ENCODE data around the gene ITGA7.

The ITGA7 gene

GRCh38 chr12:55697686-55698085 is 10.0 kb downstream of the ITGA7 start:
- H2BK5ac ChIP-seq (ENCODE audit: low read length): no peak overlapping the region
- H3K9ac ChIP-seq (ENCODE audit: low read length): no peak overlapping the region
- H3K27ac ChIP-seq (ENCODE audit: low read depth, low read length): no peak overlapping the region
- no peaks in the 10 kb centered on the region for H3K79me2 ChIP-seq (ENCODE audit: control insufficient read depth, insufficient read depth, low read length)
- H3K36me3 ChIP-seq (ENCODE audit: control insufficient read depth, insufficient read depth, low read length): no peaks in the 10 kb centered on the region
- H2AK5ac ChIP-seq (ENCODE audit: low read length): no peak overlapping the region
- peaks cover 2% of the 10 kb centered on the region for H3K79me1 ChIP-seq (ENCODE audit: low read length)
- H3K4me2 ChIP-seq (ENCODE audit: low read length): no peak overlapping the region
- H3K4me1 ChIP-seq (ENCODE audit: control insufficient read depth, low read depth, low read length): no peaks in the 10 kb centered on the region
- WGBS (ENCODE audit: extremely low coverage, insufficient coverage, low lambda C conversion rate): no CpG with 5 or more reads among the region's 7 CpGs
- H3K27me3 ChIP-seq (ENCODE audit: insufficient read depth, low read length, poor library complexity): no peaks in the 10 kb centered on the region
- no peak overlapping the region for H4K5ac ChIP-seq (ENCODE audit: low read length)
- no peak overlapping the region for H2BK15ac ChIP-seq (replicated peaks; ENCODE audit: low read depth)
- no peak for DNase-seq
- H4K8ac ChIP-seq (ENCODE audit: low read depth, low read length): no peak overlapping the region
- no peak overlapping the region for H3K4me3 ChIP-seq (ENCODE audit: low read length)
- H2BK120ac ChIP-seq (ENCODE audit: low read depth, low read length): no peak overlapping the region
- H3K23ac ChIP-seq (ENCODE audit: low read length): no peak overlapping the region
- H3K4ac ChIP-seq (ENCODE audit: low read depth, low read length): no peak overlapping the region
- H3K56ac ChIP-seq (ENCODE audit: low read length): no peak overlapping the region
- no peak overlapping the region for H3K18ac ChIP-seq (ENCODE audit: low read length)

GRCh38 chr12:55696796-55697462 is 10.8 kb downstream of the ITGA7 start:
- Histone ChIP-seq H2AK5ac (ENCODE audit: low read length) (no peak overlapping the region), H2BK5ac (ENCODE audit: low read length) (no peak overlapping the region), H3K27me3 (ENCODE audit: insufficient read depth, low read length, poor library complexity) (no peaks in the 10 kb centered on the region), H3K9ac (ENCODE audit: low read length) (no peak overlapping the region), H3K56ac (ENCODE audit: low read length) (no peak overlapping the region), H3K4ac (ENCODE audit: low read depth, low read length) (no peak overlapping the region), H2BK15ac (replicated peaks; ENCODE audit: low read depth) (no peak overlapping the region), H3K79me1 (ENCODE audit: low read length) (peaks cover 2% of the 10 kb centered on the region), H3K4me1 (ENCODE audit: control insufficient read depth, low read depth, low read length) (no peaks in the 10 kb centered on the region), H4K8ac (ENCODE audit: low read depth, low read length) (no peak overlapping the region), H3K23ac (ENCODE audit: low read length) (no peak overlapping the region), H4K5ac (ENCODE audit: low read length) (no peak overlapping the region), H3K79me2 (ENCODE audit: control insufficient read depth, insufficient read depth, low read length) (no peaks in the 10 kb centered on the region), H3K36me3 (ENCODE audit: control insufficient read depth, insufficient read depth, low read length) (no peaks in the 10 kb centered on the region), H3K27ac (ENCODE audit: low read depth, low read length) (no peak overlapping the region), H3K18ac (ENCODE audit: low read length) (no peak overlapping the region), H3K4me2 (ENCODE audit: low read length) (no peak overlapping the region), H3K4me3 (ENCODE audit: low read length) (no peak overlapping the region), H2BK120ac (ENCODE audit: low read depth, low read length) (no peak overlapping the region)
- no peak for DNase-seq
- WGBS (ENCODE audit: extremely low coverage, insufficient coverage, low lambda C conversion rate): no CpG with 5 or more reads among the region's 19 CpGs

- Histone ChIP-seq H3K27me3 (ENCODE audit: insufficient read depth, low read length, poor library complexity) (no peaks in the 10 kb centered on the region), H2AK5ac (ENCODE audit: low read length) (no peak overlapping the region), H3K4ac (ENCODE audit: low read depth, low read length) (no peak overlapping the region), H3K23ac (ENCODE audit: low read length) (no peak overlapping the region), H3K79me1 (ENCODE audit: low read length) (peaks cover under 1% of the 10 kb centered on the region), H3K4me3 (ENCODE audit: low read length) (no peak overlapping the region), H3K4me2 (ENCODE audit: low read length) (no peak overlapping the region), H3K36me3 (ENCODE audit: control insufficient read depth, insufficient read depth, low read length) (no peaks in the 10 kb centered on the region), H3K27ac (ENCODE audit: low read depth, low read length) (no peak overlapping the region), H4K5ac (ENCODE audit: low read length) (no peak overlapping the region), H2BK120ac (ENCODE audit: low read depth, low read length) (no peak overlapping the region), H2BK5ac (ENCODE audit: low read length) (no peak overlapping the region), H3K18ac (ENCODE audit: low read length) (no peak overlapping the region), H2BK15ac (replicated peaks; ENCODE audit: low read depth) (no peak overlapping the region), H4K8ac (ENCODE audit: low read depth, low read length) (no peak overlapping the region), H3K79me2 (ENCODE audit: control insufficient read depth, insufficient read depth, low read length) (no peaks in the 10 kb centered on the region), H3K9ac (ENCODE audit: low read length) (no peak overlapping the region), H3K4me1 (ENCODE audit: control insufficient read depth, low read depth, low read length) (no peaks in the 10 kb centered on the region), H3K56ac (ENCODE audit: low read length) (no peak overlapping the region)
- WGBS (ENCODE audit: extremely low coverage, insufficient coverage, low lambda C conversion rate): no CpG with 5 or more reads among the region's 6 CpGs
- no peak for DNase-seq
These were observed 11.6 kb downstream of the ITGA7 start for GRCh38 chr12:55696141-55696540.

- no peaks in the 10 kb centered on the region for H3K27me3 ChIP-seq (ENCODE audit: insufficient read depth, low read length, poor library complexity)
- H3K23ac ChIP-seq (ENCODE audit: low read length): no peak overlapping the region
- no peak overlapping the region for H2AK5ac ChIP-seq (ENCODE audit: low read length)
- H4K8ac ChIP-seq (ENCODE audit: low read depth, low read length): no peak overlapping the region
- no peak overlapping the region for H2BK5ac ChIP-seq (ENCODE audit: low read length)
- H2BK120ac ChIP-seq (ENCODE audit: low read depth, low read length): no peak overlapping the region
- H3K36me3 ChIP-seq (ENCODE audit: control insufficient read depth, insufficient read depth, low read length): no peaks in the 10 kb centered on the region
- H3K27ac ChIP-seq (ENCODE audit: low read depth, low read length): no peak overlapping the region
- no peaks in the 10 kb centered on the region for H3K79me1 ChIP-seq (ENCODE audit: low read length)
- no peak overlapping the region for H3K18ac ChIP-seq (ENCODE audit: low read length)
- H4K5ac ChIP-seq (ENCODE audit: low read length): no peak overlapping the region
- H3K9ac ChIP-seq (ENCODE audit: low read length): no peak overlapping the region
- no peak overlapping the region for H3K4me2 ChIP-seq (ENCODE audit: low read length)
- H3K79me2 ChIP-seq (ENCODE audit: control insufficient read depth, insufficient read depth, low read length): no peaks in the 10 kb centered on the region
- H3K4me3 ChIP-seq (ENCODE audit: low read length): no peak overlapping the region
- no peaks in the 10 kb centered on the region for H3K4me1 ChIP-seq (ENCODE audit: control insufficient read depth, low read depth, low read length)
- DNase-seq: no peak
- WGBS (ENCODE audit: extremely low coverage, insufficient coverage, low lambda C conversion rate): no CpG with 5 or more reads among the region's 7 CpGs
- H3K56ac ChIP-seq (ENCODE audit: low read length): no peak overlapping the region
- no peak overlapping the region for H3K4ac ChIP-seq (ENCODE audit: low read depth, low read length)
- no peak overlapping the region for H2BK15ac ChIP-seq (replicated peaks; ENCODE audit: low read depth)
These were observed 12.4 kb downstream of the ITGA7 start for GRCh38 chr12:55695349-55695748.

- no peaks in the 10 kb centered on the region for H3K79me1 ChIP-seq (ENCODE audit: low read length)
- no peak overlapping the region for H2BK5ac ChIP-seq (ENCODE audit: low read length)
- no peaks in the 10 kb centered on the region for H3K4me1 ChIP-seq (ENCODE audit: control insufficient read depth, low read depth, low read length)
- no peak overlapping the region for H3K4me3 ChIP-seq (ENCODE audit: low read length)
- H3K79me2 ChIP-seq (ENCODE audit: control insufficient read depth, insufficient read depth, low read length): no peaks in the 10 kb centered on the region
- no peak overlapping the region for H3K4me2 ChIP-seq (ENCODE audit: low read length)
- H2BK120ac ChIP-seq (ENCODE audit: low read depth, low read length): no peak overlapping the region
- H3K18ac ChIP-seq (ENCODE audit: low read length): no peak overlapping the region
- no peak overlapping the region for H2AK5ac ChIP-seq (ENCODE audit: low read length)
- no peak overlapping the region for H3K56ac ChIP-seq (ENCODE audit: low read length)
- no peak for DNase-seq
- H3K27me3 ChIP-seq (ENCODE audit: insufficient read depth, low read length, poor library complexity): no peaks in the 10 kb centered on the region
- H2BK15ac ChIP-seq (replicated peaks; ENCODE audit: low read depth): no peak overlapping the region
- no peak overlapping the region for H3K23ac ChIP-seq (ENCODE audit: low read length)
- H3K9ac ChIP-seq (ENCODE audit: low read length): no peak overlapping the region
- no peak overlapping the region for H4K5ac ChIP-seq (ENCODE audit: low read length)
- no peak overlapping the region for H3K4ac ChIP-seq (ENCODE audit: low read depth, low read length)
- H3K27ac ChIP-seq (ENCODE audit: low read depth, low read length): no peak overlapping the region
- H3K36me3 ChIP-seq (ENCODE audit: control insufficient read depth, insufficient read depth, low read length): no peaks in the 10 kb centered on the region
- no CpG with 5 or more reads among the region's 4 CpGs for WGBS (ENCODE audit: extremely low coverage, insufficient coverage, low lambda C conversion rate)
- no peak overlapping the region for H4K8ac ChIP-seq (ENCODE audit: low read depth, low read length)
These were observed 13.1 kb downstream of the ITGA7 start for GRCh38 chr12:55694651-55695050.

- Histone ChIP-seq H4K5ac (ENCODE audit: low read length) (no peak overlapping the region), H4K8ac (ENCODE audit: low read depth, low read length) (no peak overlapping the region), H3K56ac (ENCODE audit: low read length) (no peak overlapping the region), H3K18ac (ENCODE audit: low read length) (no peak overlapping the region), H3K79me2 (ENCODE audit: control insufficient read depth, insufficient read depth, low read length) (no peaks in the 10 kb centered on the region), H3K4ac (ENCODE audit: low read depth, low read length) (no peak overlapping the region), H3K9ac (ENCODE audit: low read length) (no peak overlapping the region), H2AK5ac (ENCODE audit: low read length) (no peak overlapping the region), H3K27ac (ENCODE audit: low read depth, low read length) (no peak overlapping the region), H2BK120ac (ENCODE audit: low read depth, low read length) (no peak overlapping the region), H3K27me3 (ENCODE audit: insufficient read depth, low read length, poor library complexity) (no peaks in the 10 kb centered on the region), H3K4me3 (ENCODE audit: low read length) (no peak overlapping the region), H2BK15ac (replicated peaks; ENCODE audit: low read depth) (no peak overlapping the region), H3K36me3 (ENCODE audit: control insufficient read depth, insufficient read depth, low read length) (no peaks in the 10 kb centered on the region), H2BK5ac (ENCODE audit: low read length) (no peak overlapping the region), H3K23ac (ENCODE audit: low read length) (no peak overlapping the region), H3K4me2 (ENCODE audit: low read length) (no peak overlapping the region), H3K79me1 (ENCODE audit: low read length) (no peaks in the 10 kb centered on the region), H3K4me1 (ENCODE audit: control insufficient read depth, low read depth, low read length) (no peaks in the 10 kb centered on the region)
- no CpG with 5 or more reads among the region's 7 CpGs for WGBS (ENCODE audit: extremely low coverage, insufficient coverage, low lambda C conversion rate)
- no peak for DNase-seq
These were observed 13.6 kb downstream of the ITGA7 start for GRCh38 chr12:55694188-55694515.

Data from mesendoderm (in vitro differentiated cells).